Vagina (tissue), 2 donors: ENCODE measurements around the gene PTPRD.

Experiments
- POLR2A ChIP-seq, 2 donors: fragments of 450-650 bp; IDR thresholded peaks; one replicate each; pipeline ENCODE4 v1.6.1; 2017; ENCODE audit warnings: antibody characterized with exemption in 2 of 2, mild to moderate bottlenecking in 2 of 2, moderate library complexity in 2 of 2
- POLR2AphosphoS5 ChIP-seq, 2 donors: sonication (generic); formaldehyde crosslinking; IDR thresholded peaks; one replicate each; pipeline ENCODE4 v1.9.0; 2017; ENCODE audit warnings: antibody characterized with exemption in 2 of 2, mild to moderate bottlenecking in 2 of 2, low read depth in 1 of 2; ENCODE audit not compliant: insufficient read depth in 1 of 2
- TF ChIP-seq, protein P1 (sequence below), 3 experiments: fragments of 450-650 bp in 2 of 3; fragments of 200-600 bp in 1 of 3; sonication (generic) in 1 of 3; IDR thresholded peaks; one replicate each; pipeline ENCODE4 v1.5.1; 2017 to 2019; ENCODE audit warnings: antibody characterized with exemption in 3 of 3, mild to moderate bottlenecking in 2 of 3, moderate library complexity in 2 of 3

DNA sequence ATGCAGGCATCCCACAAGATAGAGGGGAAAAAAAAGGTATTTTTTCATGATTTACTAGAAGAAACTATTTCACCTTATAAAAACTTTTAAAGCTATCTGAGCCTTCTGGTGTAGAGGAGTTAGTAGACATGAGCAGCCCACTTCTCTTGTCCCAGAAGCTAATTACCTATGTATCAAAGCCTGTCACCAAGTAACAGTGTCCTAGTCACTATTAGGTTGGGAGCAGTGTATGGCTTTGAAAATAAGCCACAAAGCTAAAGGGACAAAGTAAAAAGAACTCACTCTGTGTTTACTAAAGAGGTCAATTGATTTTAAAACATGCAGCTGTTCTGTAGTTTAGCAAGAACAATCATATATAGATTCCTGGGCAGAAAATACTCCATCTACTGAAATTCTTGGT is 1286.1 kb downstream of the PTPRD start:
- TF ChIP-seq, protein P1, sequence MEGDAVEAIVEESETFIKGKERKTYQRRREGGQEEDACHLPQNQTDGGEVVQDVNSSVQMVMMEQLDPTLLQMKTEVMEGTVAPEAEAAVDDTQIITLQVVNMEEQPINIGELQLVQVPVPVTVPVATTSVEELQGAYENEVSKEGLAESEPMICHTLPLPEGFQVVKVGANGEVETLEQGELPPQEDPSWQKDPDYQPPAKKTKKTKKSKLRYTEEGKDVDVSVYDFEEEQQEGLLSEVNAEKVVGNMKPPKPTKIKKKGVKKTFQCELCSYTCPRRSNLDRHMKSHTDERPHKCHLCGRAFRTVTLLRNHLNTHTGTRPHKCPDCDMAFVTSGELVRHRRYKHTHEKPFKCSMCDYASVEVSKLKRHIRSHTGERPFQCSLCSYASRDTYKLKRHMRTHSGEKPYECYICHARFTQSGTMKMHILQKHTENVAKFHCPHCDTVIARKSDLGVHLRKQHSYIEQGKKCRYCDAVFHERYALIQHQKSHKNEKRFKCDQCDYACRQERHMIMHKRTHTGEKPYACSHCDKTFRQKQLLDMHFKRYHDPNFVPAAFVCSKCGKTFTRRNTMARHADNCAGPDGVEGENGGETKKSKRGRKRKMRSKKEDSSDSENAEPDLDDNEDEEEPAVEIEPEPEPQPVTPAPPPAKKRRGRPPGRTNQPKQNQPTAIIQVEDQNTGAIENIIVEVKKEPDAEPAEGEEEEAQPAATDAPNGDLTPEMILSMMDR (IDR thresholded peaks at IDR 0.05), result no peak
- no peak for TF ChIP-seq POLR2A (IDR thresholded peaks at IDR 0.05)
- TF ChIP-seq POLR2AphosphoS5 (IDR thresholded peaks at IDR 0.05; ENCODE audit: insufficient read depth in 1 of 2, low read depth in 1 of 2), result no peak
